Kidney (tissue), 14 donors: ENCODE results near the gene CACNG5. TPM values are rescaled to one million over a fixed set of nuclear protein-coding genes. Genes with fewer than 3 reads are reported as not detected.

Experiments used
- DNase-seq, 5 donors: peaks; one replicate each; pipeline ENCODE4 v3.0.0-alpha.2; 2013 to 2020
- FAIRE-seq: peaks from 2 replicates; lab custom pipeline; 2012; peaks lifted over from hg19 to GRCh38; lab: Jason Lieb, UNC
- H3K27ac ChIP-seq, 2 donors: one replicate each; pipeline ENCODE4 v1.7.0; 2013; ENCODE audit warnings: low read depth in 2 of 2, low read length in 2 of 2, inconsistent platforms in 1 of 2
- H3K27me3 ChIP-seq: one replicate; pipeline ENCODE4 v1.7.1; 2013; ENCODE audit warnings: low read length, inconsistent platforms; ENCODE audit not compliant: control insufficient read depth, insufficient read depth
- H3K36me3 ChIP-seq, 3 donors: one replicate each; pipeline versions ENCODE4 v1.7.0 to v1.7.1; 2013; ENCODE audit warnings: low read length in 3 of 3, control low read depth in 1 of 3, inconsistent platforms in 1 of 3; ENCODE audit not compliant: insufficient read depth in 3 of 3, control insufficient read depth in 2 of 3
- H3K4me1 ChIP-seq, 3 donors: one replicate each; pipeline versions ENCODE4 v1.7.0 to v1.7.1; 2013; ENCODE audit warnings: low read length in 3 of 3, inconsistent platforms in 1 of 3, low read depth in 1 of 3; ENCODE audit not compliant: control insufficient read depth in 2 of 3, insufficient read depth in 2 of 3
- H3K4me3 ChIP-seq, 3 donors: one replicate each; pipeline versions ENCODE4 v1.7.0 to v1.8.1; 2013; ENCODE audit warnings: low read length in 3 of 3, control low read depth in 1 of 3, inconsistent platforms in 1 of 3
- H3K9ac ChIP-seq, 3 donors: one replicate each; pipeline versions ENCODE4 v1.7.0 to v1.7.1; 2013; ENCODE audit warnings: low read length in 3 of 3, control low read depth in 1 of 3, inconsistent platforms in 1 of 3
- H3K9me3 ChIP-seq, 3 donors: one replicate each; pipeline versions ENCODE4 v1.7.0 to v1.7.1; 2013; ENCODE audit warnings: low read length in 3 of 3, control low read depth in 1 of 3, inconsistent platforms in 1 of 3; ENCODE audit not compliant: control insufficient read depth in 2 of 3, insufficient read depth in 1 of 3
- intact Hi-C: fragments of 100-400 bp; cut with DNase I; formaldehyde crosslinking; loops from one replicate; pipeline ENCODE4 v1.11.1; 2022
- polyA plus RNA-seq: library from polyadenylated mRNA; stranded (reverse); fragments of 350-450 nt; fragmentation: Illumina TruSeq; extraction: RNeasy Lipid Tissue Mini Kit (QIAGEN cat#74804); gene quantifications from one replicate; pipeline ENCODE4 v1.2.3, GENCODE V29; 2014; ENCODE audit warnings: low read depth, low replicate concordance; ENCODE audit not compliant: insufficient read depth
- total RNA-seq: library from RNA; stranded (reverse); fragmentation: NEBNext Ultra II Directional; extraction: Animal tissue kit (Norgen Biotek cat#: 25700); gene quantifications from one replicate; pipeline ENCODE4 v1.2.1, GENCODE V29; 2021
- TF ChIP-seq, protein P1 (sequence below): IDR thresholded peaks from 3 replicates; pipeline ENCODE4 v1.5.1; 2012; ENCODE audit warnings: mild to moderate bottlenecking, moderate library complexity, borderline replicate concordance; ENCODE audit not compliant: insufficient read depth; ENCODE audit errors: extremely low read depth
- donor health status: control.
- donor health status: control.
- donor health status: control.
- donor health status: control.
- donor health status: control.
- donor health status: DM: yes; HTN: yes; CAD: no.
- donor health status: Normal renal cell carcinoma (clear cell type).

Gene CACNG5
- total and polyA plus RNA-seq, 2 donors from 2014 or later, result not detected

DNA sequence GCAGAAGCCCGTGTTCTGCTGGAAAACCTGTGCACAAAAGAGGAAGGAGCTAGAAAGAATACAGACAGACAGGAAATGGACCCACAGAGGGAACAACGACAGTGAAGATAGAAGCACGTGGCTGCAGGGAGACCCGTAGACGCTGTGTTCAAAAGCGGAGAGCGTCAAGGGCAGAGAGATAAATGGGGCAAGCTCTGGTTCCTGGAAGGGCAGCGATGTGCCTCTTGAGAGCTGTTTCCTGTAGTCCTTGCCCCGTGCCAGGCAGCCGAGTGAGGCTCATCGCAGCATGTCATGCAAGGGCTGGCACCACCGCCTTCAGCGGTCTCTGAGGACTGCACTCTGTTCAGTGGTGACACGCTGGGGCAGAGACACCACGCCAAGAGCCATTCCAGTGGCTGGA lies 43.6 kb upstream of the CACNG5 start:
- H3K27ac ChIP-seq, result no peak overlapping the region
- H3K9ac ChIP-seq, result no peak overlapping the region
- peak in 2 of 5 donors; percentile 24 to 45 for DNase-seq
- peaks cover 0 to 18% (median 8%) of the 10 kb centered on the region in 3 donors for H3K36me3 ChIP-seq
- TF ChIP-seq, protein P1, sequence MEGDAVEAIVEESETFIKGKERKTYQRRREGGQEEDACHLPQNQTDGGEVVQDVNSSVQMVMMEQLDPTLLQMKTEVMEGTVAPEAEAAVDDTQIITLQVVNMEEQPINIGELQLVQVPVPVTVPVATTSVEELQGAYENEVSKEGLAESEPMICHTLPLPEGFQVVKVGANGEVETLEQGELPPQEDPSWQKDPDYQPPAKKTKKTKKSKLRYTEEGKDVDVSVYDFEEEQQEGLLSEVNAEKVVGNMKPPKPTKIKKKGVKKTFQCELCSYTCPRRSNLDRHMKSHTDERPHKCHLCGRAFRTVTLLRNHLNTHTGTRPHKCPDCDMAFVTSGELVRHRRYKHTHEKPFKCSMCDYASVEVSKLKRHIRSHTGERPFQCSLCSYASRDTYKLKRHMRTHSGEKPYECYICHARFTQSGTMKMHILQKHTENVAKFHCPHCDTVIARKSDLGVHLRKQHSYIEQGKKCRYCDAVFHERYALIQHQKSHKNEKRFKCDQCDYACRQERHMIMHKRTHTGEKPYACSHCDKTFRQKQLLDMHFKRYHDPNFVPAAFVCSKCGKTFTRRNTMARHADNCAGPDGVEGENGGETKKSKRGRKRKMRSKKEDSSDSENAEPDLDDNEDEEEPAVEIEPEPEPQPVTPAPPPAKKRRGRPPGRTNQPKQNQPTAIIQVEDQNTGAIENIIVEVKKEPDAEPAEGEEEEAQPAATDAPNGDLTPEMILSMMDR, result no peak
- no peak overlapping the region for H3K4me3 ChIP-seq
- no peaks in the 10 kb centered on the region for H3K9me3 ChIP-seq
- no peak for FAIRE-seq
- intact Hi-C loops, result no loop called here
- peaks cover 0 to 8% (median 0%) of the 10 kb centered on the region in 3 donors for H3K4me1 ChIP-seq
- no peaks in the 10 kb centered on the region for H3K27me3 ChIP-seq

DNA sequence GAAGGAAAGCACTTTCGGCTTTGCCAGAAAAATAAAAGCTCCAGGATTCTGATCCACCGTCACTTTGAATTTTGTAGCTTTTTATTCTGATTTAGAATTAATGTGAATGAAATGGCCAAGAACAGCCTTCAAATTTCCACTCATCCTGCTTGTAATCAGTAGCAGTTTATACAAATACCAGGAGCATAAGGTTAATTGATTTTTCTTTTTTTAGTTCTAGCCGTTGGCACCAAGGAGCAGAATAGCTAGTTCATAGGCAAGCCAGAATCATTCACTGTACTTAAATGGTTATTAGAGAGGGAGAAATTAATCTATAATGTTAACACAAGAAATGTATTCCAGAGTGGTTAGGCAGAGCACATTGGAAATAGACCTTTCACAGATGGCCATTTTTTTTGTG lies 41.1 kb upstream of the CACNG5 start:
- Histone ChIP-seq H3K4me1 (peaks cover 0 to 8% (median 0%) of the 10 kb centered on the region in 3 donors), H3K36me3 (peaks cover 0 to 16% (median 11%) of the 10 kb centered on the region in 3 donors), H3K4me3 (no peak overlapping the region), H3K9ac (no peak overlapping the region), H3K27ac (no peak overlapping the region), H3K9me3 (no peaks in the 10 kb centered on the region), H3K27me3 (no peaks in the 10 kb centered on the region)
- DNase-seq (no peak), FAIRE-seq (no peak)
- TF ChIP-seq, protein P1, result no peak
- intact Hi-C loops, result no loop called here

DNA sequence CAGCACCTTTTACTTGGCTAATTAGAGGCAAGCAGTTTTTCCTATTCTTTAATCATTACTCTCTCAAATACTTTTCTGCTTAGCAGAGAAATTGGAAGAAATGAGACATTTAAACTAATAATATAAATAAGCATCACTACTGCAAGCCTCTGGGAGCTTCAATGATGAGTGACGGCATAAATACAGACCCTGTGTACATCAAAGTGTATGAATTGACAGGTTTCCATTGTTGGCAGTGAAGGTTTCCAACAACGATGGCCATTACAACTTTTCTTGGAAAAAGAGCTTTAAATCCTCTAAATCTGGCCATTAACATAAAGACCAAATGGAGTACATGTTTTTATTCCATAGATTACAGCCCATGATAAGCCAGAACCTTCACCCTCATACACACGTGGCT lies 39.4 kb upstream of the CACNG5 start:
- H3K36me3 ChIP-seq, result peaks cover 0 to 16% (median 11%) of the 10 kb centered on the region in 3 donors
- no peaks in the 10 kb centered on the region for H3K27me3 ChIP-seq
- H3K4me1 ChIP-seq, result peaks cover 0 to 8% (median 0%) of the 10 kb centered on the region in 3 donors
- no peak for DNase-seq
- no peak overlapping the region for H3K9ac ChIP-seq
- no peak overlapping the region for H3K4me3 ChIP-seq
- FAIRE-seq, result no peak
- no peaks in the 10 kb centered on the region for H3K9me3 ChIP-seq
- TF ChIP-seq, protein P1, result no peak
- intact Hi-C loops, result no loop called here
- H3K27ac ChIP-seq, result no peak overlapping the region
